ENCODE results near the gene NOSTRIN. TPM values are rescaled to one million over a fixed set of nuclear protein-coding genes. Genes with fewer than 3 reads are reported as not detected.

Gene NOSTRIN
- polyA plus RNA-seq, 1 experiment = not detected

DNA sequence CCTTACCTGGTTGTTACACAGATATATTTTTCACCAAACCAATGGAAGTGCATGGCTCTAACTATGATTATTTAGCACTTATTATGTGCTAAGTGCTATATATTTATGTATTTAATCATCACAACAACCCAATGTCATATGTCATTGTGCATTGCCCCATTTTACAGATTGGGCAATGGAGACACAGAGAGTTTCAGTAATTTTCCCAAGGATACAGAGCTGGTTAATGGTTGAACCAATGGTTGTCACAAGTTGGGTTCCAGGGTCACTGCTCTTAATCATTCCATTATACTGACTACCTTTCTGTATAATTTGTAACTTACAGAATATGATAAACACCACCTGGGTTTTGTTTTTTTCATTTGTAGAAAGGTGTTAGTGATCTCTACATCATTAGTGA, 29.2 kb downstream of the NOSTRIN start:
- no peak for TF ChIP-seq CTCF (IDR thresholded peaks at IDR 0.05; ENCODE audit: insufficient read depth, low read depth, low read length)
- ChIA-PET CTCF (no interaction called here), POLR2A (no interaction called here)

DNA sequence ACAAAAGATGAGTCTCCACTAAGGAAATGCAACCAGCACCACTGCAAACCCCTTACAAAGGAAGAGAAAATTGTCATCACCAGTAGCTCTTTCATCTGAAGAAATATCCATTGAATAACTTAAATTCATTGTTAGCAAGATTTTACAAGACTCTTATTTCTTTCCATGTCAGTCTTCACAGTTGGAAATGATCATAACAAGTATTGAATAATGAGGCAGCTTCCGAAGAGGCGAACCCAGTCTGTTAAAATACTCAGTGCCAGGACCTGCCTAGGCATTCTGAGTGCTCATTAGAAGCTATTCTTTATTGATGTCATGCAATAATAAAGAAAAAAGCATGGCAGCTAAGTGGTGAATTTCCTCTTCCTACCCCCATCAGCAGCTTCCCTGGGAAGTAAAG, 33.5 kb downstream of the NOSTRIN start:
- ChIA-PET CTCF (no interaction called here), POLR2A (no interaction called here)
- DNase-seq (ENCODE audit: low read depth) = no peak
- no peaks in the 10 kb centered on the region for H3K27me3 ChIP-seq (ENCODE audit: control insufficient read depth, insufficient read depth, low read length)
- H3K36me3 ChIP-seq (ENCODE audit: control insufficient read depth, insufficient read depth, low read length) = no peaks in the 10 kb centered on the region
- H3K4me3 ChIP-seq (ENCODE audit: low read depth, low read length) = no peak overlapping the region
- no peak for TF ChIP-seq CTCF (IDR thresholded peaks at IDR 0.05; ENCODE audit: insufficient read depth, low read depth, low read length)

More for the DNA sequence above, 29.2 kb downstream of the NOSTRIN start:
- H3K36me3 ChIP-seq (ENCODE audit: control insufficient read depth, insufficient read depth, low read length) = no peaks in the 10 kb centered on the region
- no peaks in the 10 kb centered on the region for H3K27me3 ChIP-seq (ENCODE audit: control insufficient read depth, insufficient read depth, low read length)
- H3K4me3 ChIP-seq (ENCODE audit: low read depth, low read length) = no peak overlapping the region
- DNase-seq (ENCODE audit: low read depth) = no peak

DNA sequence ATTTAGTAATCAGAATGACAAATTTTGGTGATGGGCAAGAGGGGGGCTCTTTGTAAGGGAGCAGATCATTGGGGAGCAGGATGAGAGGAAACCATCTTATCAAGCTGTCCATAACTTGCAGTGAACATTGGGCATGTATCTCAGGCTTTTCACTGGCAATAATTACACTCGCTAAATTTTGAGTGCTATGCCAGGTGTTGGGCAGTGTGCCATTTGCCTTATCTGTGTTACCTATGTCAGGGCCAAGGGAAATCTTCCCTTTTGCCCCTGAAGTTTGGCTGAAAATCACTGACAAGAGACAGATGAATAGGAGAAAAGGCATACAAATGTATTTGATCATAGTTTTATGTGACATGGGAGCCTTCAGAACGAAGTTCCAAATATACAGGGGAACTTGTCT, 39.0 kb downstream of the NOSTRIN start:
- no peak for TF ChIP-seq CTCF (IDR thresholded peaks at IDR 0.05; ENCODE audit: insufficient read depth, low read depth, low read length)
- ChIA-PET POLR2A (no interaction called here), CTCF (no interaction called here)
- Histone ChIP-seq H3K27me3 (ENCODE audit: control insufficient read depth, insufficient read depth, low read length) (no peaks in the 10 kb centered on the region), H3K4me3 (ENCODE audit: low read depth, low read length) (no peak overlapping the region), H3K36me3 (ENCODE audit: control insufficient read depth, insufficient read depth, low read length) (no peaks in the 10 kb centered on the region)
- DNase-seq (ENCODE audit: low read depth) = no peak

- no peak for DNase-seq (ENCODE audit: low read depth)
- H3K4me3 ChIP-seq (ENCODE audit: low read depth, low read length) = no peak overlapping the region
- H3K27me3 ChIP-seq (ENCODE audit: control insufficient read depth, insufficient read depth, low read length) = no peaks in the 10 kb centered on the region
- POLR2A ChIA-PET = no interaction called here
- no peaks in the 10 kb centered on the region for H3K36me3 ChIP-seq (ENCODE audit: control insufficient read depth, insufficient read depth, low read length)
- TF ChIP-seq CTCF (IDR thresholded peaks at IDR 0.05; ENCODE audit: insufficient read depth, low read depth, low read length) = no peak
- CTCF ChIA-PET = no interaction called here
Measured at GRCh38 chr2:168843253-168843652, 40.8 kb downstream of the NOSTRIN start.

DNA sequence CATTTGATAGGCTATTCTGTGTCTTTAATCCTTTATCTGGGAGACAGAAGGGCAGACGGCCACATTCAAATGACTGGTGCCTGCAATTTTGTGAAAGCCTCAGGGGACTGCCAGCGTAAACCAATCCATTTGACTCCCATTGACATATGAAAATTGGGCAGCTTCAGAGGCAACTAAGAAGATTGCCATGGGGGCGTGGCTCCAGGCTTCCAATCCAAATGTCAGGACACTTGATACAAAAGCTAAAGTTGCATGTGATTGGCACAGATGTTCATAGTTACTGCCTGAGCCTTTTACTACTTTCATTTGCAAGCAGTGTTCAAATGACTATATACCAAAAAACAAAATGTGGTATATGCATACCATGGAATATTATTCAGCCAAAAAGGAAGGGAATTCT, 45.8 kb downstream of the NOSTRIN start:
- no peaks in the 10 kb centered on the region for H3K27me3 ChIP-seq (ENCODE audit: control insufficient read depth, insufficient read depth, low read length)
- H3K36me3 ChIP-seq (ENCODE audit: control insufficient read depth, insufficient read depth, low read length) = no peaks in the 10 kb centered on the region
- POLR2A ChIA-PET = no interaction called here
- TF ChIP-seq CTCF (IDR thresholded peaks at IDR 0.05; ENCODE audit: insufficient read depth, low read depth, low read length) = no peak
- DNase-seq (ENCODE audit: low read depth) = no peak
- no peak overlapping the region for H3K4me3 ChIP-seq (ENCODE audit: low read depth, low read length)
- CTCF ChIA-PET = no interaction called here
